GM12872 (cell line): Measurements from ENCODE around the gene RNASE7.

Source experiments
- TF ChIP-seq, protein P1 (sequence below): IDR thresholded peaks from 3 replicates; pipeline ENCODE4 v1.5.1; 2011; ENCODE audit warnings: low read depth, mild to moderate bottlenecking, low read length, moderate library complexity; ENCODE audit not compliant: insufficient read depth

RNASE7 gene

DNA sequence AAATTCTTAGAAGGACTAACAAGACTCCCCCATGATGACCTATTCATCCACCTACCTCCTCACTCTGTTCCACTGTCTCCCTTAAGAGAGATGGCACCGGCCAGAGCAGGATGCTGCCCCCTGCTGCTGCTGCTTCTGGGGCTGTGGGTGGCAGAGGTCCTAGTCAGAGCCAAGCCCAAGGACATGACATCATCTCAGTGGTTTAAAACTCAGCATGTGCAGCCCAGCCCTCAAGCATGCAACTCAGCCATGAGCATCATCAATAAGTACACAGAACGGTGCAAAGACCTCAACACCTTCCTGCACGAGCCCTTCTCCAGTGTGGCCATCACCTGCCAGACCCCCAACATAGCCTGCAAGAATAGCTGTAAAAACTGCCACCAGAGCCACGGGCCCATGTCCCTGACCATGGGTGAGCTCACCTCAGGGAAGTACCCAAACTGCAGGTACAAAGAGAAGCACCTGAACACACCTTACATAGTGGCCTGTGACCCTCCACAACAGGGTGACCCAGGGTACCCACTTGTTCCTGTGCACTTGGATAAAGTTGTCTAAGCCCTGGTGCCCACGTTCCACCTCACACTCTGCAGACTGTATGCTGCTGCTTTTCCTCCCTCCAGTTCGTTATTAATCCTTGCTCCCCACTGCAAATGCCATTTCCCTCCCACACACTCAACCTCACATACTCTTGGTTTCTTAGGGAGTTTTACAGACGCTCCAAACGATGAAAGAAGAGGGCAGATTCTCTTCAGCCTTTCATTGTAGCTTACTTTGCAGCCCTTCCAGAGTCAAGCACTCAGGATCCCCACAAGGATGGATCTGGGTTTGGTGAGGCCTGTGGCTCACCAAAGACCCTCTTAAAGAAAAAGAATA, 15.9 kb downstream of the RNASE7 start, which contains the start of gene RNASE8:
Gene RNASE8 (plus strand): TSS at position 20 of the 873 bp plus-strand sequence. CDS start 71 bp downstream, at position 91.
- TF ChIP-seq, protein P1, sequence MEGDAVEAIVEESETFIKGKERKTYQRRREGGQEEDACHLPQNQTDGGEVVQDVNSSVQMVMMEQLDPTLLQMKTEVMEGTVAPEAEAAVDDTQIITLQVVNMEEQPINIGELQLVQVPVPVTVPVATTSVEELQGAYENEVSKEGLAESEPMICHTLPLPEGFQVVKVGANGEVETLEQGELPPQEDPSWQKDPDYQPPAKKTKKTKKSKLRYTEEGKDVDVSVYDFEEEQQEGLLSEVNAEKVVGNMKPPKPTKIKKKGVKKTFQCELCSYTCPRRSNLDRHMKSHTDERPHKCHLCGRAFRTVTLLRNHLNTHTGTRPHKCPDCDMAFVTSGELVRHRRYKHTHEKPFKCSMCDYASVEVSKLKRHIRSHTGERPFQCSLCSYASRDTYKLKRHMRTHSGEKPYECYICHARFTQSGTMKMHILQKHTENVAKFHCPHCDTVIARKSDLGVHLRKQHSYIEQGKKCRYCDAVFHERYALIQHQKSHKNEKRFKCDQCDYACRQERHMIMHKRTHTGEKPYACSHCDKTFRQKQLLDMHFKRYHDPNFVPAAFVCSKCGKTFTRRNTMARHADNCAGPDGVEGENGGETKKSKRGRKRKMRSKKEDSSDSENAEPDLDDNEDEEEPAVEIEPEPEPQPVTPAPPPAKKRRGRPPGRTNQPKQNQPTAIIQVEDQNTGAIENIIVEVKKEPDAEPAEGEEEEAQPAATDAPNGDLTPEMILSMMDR = no peak

DNA sequence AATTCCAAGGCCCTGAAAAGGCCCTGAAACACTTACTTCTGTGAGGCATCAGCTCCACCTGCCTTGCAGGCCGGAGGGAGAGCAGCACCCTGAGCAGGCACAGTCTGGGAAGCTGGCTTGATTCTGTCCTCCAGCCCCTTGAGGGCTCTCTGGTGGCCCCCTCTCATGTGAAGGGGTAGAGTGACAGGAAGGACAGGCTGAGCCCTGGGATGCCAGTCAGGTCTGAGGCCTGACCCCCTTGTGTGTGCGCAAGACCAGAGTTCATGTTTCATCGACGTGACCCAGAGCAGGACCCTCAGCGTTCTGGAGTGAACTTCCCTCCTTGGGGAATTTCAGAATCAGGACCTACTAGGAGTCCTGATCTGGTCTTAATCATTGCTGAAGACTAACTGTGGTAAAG, 16.7 kb downstream of the RNASE7 start:
- TF ChIP-seq, protein P1 = no peak

DNA sequence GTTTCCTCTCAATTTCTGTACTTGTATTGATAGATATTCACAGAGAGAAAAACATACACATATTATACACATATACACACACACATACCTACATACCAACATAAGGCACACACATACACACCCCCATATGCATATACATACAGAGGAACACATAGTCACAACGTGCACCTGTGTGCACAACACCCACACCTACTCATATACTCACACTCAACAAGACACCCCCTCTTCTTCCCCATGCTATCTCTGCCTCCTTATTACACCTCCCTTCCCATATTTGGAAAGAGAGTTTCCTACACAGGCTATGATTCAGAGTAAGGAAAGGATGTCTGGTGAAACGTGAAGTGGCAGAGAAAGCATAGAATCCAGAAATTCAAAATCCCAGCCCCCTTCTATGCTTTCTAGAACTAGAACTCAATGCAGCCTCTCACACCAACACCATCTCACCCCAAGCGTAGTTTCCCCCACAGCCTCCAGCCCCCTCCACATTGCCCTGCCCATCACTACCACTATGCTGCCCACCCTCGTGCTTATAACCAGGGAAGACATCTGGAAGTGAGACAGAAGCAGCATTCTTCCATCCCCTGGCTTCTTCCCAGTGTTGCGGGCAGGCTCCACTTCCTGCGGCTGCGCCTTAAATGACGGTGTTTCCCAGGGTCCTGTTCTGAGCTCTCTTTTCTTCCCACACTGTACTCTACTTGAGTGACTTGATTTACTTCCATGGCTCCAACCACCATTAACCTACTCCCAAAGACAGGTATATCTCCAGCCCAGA, 17.9 kb downstream of the RNASE7 start:
- TF ChIP-seq, protein P1 = no peak

DNA sequence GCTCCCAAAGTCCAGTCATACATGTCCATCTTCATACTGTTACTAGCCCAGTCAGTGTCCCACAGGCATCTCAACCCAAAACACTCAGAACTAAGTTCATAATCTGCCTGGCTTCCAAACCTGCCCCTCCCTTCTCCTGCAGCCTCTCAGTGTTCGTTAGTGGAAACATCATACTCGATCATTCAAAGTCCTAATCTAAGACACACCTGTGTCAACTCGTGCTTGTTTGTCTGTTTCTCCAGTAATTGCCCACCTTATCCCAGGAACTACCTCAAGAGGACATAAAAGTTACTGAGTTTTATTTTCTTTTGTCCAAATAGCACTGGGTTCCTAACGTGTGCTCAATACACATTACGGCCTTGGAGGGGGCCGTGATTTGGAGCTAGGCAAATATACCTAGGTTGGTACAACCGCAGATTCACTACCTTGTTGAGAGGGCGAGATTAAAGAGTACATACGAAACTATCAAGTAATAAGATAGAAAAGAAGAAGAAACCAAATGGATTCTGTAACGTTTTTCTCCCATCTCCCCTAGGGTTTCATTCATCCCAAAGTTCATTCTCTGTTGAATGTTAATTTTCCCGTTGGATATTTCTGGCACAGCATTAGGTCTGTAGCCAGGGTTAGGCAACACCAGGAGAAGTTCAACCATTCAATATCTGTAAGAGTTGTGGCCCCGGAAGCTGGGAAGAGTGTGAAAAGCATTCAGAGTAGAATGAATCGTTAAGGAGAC, 18.6 kb downstream of the RNASE7 start:
- TF ChIP-seq, protein P1 = no peak

DNA sequence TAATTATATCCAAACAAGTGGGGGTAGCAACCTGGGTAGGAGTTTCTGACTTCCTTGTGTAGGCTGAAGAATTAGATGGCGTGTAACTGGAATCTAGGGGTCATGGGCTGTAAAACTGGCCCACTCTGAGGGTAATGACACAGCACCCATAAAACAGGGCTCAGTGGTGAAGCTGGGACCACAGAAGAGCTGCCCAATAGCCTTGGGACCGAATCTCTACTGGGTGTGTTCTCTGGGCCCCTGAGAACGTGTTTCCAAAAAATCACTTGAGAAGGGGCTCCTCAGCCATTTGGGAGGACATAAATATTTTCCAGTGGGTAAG, 19.1 kb downstream of the RNASE7 start:
- TF ChIP-seq, protein P1 = no peak

DNA sequence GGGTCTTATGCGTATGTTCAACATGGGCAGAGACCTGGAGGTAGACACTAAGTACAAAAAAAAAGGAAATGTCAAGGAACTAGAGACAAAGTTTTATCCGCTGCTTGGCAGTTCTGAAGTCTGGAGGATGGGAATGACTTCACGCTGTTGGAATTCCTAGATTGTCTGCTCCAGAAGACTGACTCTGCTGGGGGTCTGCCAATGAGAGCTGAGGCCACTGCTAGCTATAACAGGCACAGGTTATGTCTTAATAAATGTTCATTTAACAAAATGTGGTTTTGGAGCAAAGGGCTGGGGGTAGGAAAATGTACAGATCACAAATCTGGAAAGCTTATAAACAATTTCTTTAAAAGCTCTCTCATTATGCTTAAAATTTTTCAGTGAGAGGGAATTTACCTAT, 21.3 kb downstream of the RNASE7 start:
- TF ChIP-seq, protein P1 = no peak
